CD14-positive monocyte (primary cell): ENCODE data around the gene MAP6. TPM values are rescaled to one million over a fixed set of nuclear protein-coding genes. Genes with fewer than 3 reads are reported as not detected.

Source experiments
- DNase-seq, 3 donors: peaks; one replicate each; pipeline ENCODE4 v3.0.0-alpha.2; 2011 to 2022
- H2AFZ ChIP-seq: 2 replicates; pipeline ENCODE4 v1.6.0; 2012; ENCODE audit warnings: mild to moderate bottlenecking, low read depth, low read length, inconsistent platforms; ENCODE audit not compliant: insufficient read depth, poor library complexity, severe bottlenecking
- H3K27ac ChIP-seq, 2 donors: 1 replicate in 1 of 2; 2 replicates in 1 of 2; pipeline ENCODE4 v1.5.1; 2012 to 2013; ENCODE audit warnings: low read length in 2 of 2, control low read depth in 1 of 2, inconsistent platforms in 1 of 2, low read depth in 1 of 2, mild to moderate bottlenecking in 1 of 2
- H3K27me3 ChIP-seq, 2 donors: one replicate each; pipeline versions ENCODE4 v1.6.0 to v1.6.1; 2011 to 2013; ENCODE audit warnings: low read length in 2 of 2; ENCODE audit not compliant: control insufficient read depth in 2 of 2, insufficient read depth in 2 of 2
- H3K36me3 ChIP-seq, 2 donors: replicated peaks in 1 of 2; 1 replicate in 1 of 2; 2 replicates in 1 of 2; pipeline versions ENCODE4 v1.5.1 to v1.6.1; 2012 to 2013; ENCODE audit warnings: low read length in 2 of 2, control low read depth in 1 of 2, inconsistent platforms in 1 of 2, mild to moderate bottlenecking in 1 of 2; ENCODE audit not compliant: insufficient read depth in 2 of 2, control insufficient read depth in 1 of 2
- H3K4me1 ChIP-seq, 2 donors: 1 replicate in 1 of 2; 2 replicates in 1 of 2; pipeline versions ENCODE4 v1.5.1 to v1.6.1; 2012 to 2013; ENCODE audit warnings: low read length in 2 of 2, control low read depth in 1 of 2, inconsistent platforms in 1 of 2, mild to moderate bottlenecking in 1 of 2, moderate library complexity in 1 of 2; ENCODE audit not compliant: insufficient read depth in 2 of 2, control insufficient read depth in 1 of 2
- H3K4me2 ChIP-seq: replicated peaks from 2 replicates; pipeline ENCODE3; 2012; ENCODE audit warnings: low read length, moderate library complexity, mild to moderate bottlenecking; ENCODE audit not compliant: poor library complexity, severe bottlenecking; ENCODE audit errors: extremely low read depth
- H3K4me3 ChIP-seq, 3 experiments: fragments of 200-600 bp in 1 of 3; sonication (generic) in 1 of 3; replicated peaks in 1 of 3; 1 replicate in 2 of 3; 2 replicates in 1 of 3; pipeline ENCODE4 v1.5.1; 2011 to 2013; ENCODE audit warnings: low read length in 3 of 3, mild to moderate bottlenecking in 3 of 3, control low read depth in 2 of 3, low read depth in 2 of 3, inconsistent platforms in 1 of 3, moderate library complexity in 1 of 3
- H3K79me2 ChIP-seq: 2 replicates; pipeline ENCODE4 v1.6.0; 2012; ENCODE audit warnings: mild to moderate bottlenecking, control low read depth, inconsistent platforms, low read length, moderate library complexity; ENCODE audit not compliant: insufficient read depth
- H3K9ac ChIP-seq: 2 replicates; pipeline ENCODE4 v1.6.0; 2017; ENCODE audit warnings: low read length, mild to moderate bottlenecking; ENCODE audit not compliant: insufficient read depth, poor library complexity, severe bottlenecking
- H3K9me3 ChIP-seq, 2 donors: replicated peaks in 1 of 2; 1 replicate in 1 of 2; 2 replicates in 1 of 2; pipeline versions ENCODE4 v1.5.1 to v1.6.1; 2012 to 2013; ENCODE audit warnings: low read length in 2 of 2, control low read depth in 1 of 2; ENCODE audit not compliant: control insufficient read depth in 1 of 2, insufficient read depth in 1 of 2
- H4K20me1 ChIP-seq: 2 replicates; pipeline ENCODE4 v1.6.0; 2012; ENCODE audit warnings: mild to moderate bottlenecking, low read length, control low read depth, moderate library complexity; ENCODE audit not compliant: insufficient read depth
- H3K27ac Mint-ChIP-seq, 7 donors: one replicate each; pipeline ENCODE4 v1.8.0; 2020; ENCODE audit warnings: mild to moderate bottlenecking in 7 of 7, mixed read lengths in 7 of 7, moderate library complexity in 6 of 7, inconsistent platforms in 2 of 7
- H3K27me3 Mint-ChIP-seq, 3 donors: one replicate each; pipeline ENCODE4 v1.8.0; 2021 to 2022; ENCODE audit warnings: low read depth in 3 of 3, mild to moderate bottlenecking in 3 of 3, mixed read lengths in 3 of 3, moderate library complexity in 3 of 3, inconsistent platforms in 1 of 3
- H3K36me3 Mint-ChIP-seq, 2 donors: one replicate each; pipeline ENCODE4 v1.8.0; 2020; ENCODE audit warnings: mixed read lengths in 2 of 2, inconsistent platforms in 1 of 2, mild to moderate bottlenecking in 1 of 2
- H3K4me1 Mint-ChIP-seq: one replicate; pipeline ENCODE4 v1.8.0; 2020; ENCODE audit warnings: mild to moderate bottlenecking, mixed read lengths
- H3K4me3 Mint-ChIP-seq, 2 donors: one replicate each; pipeline ENCODE4 v1.8.0; 2020; ENCODE audit warnings: mild to moderate bottlenecking in 2 of 2, mixed read lengths in 2 of 2, moderate library complexity in 1 of 2
- H3K9me3 Mint-ChIP-seq, 7 donors: one replicate each; pipeline ENCODE4 v1.8.0; 2020 to 2022; ENCODE audit warnings: mixed read lengths in 7 of 7, mild to moderate bottlenecking in 6 of 7, moderate library complexity in 6 of 7, inconsistent platforms in 2 of 7
- WGBS: methylation state at CpG from one replicate; pipeline ENCODE4 v1.1.5; 2013; ENCODE audit warnings: missing lambda C conversion rate; ENCODE audit not compliant: insufficient coverage; 5-methylcytosine and 5-hydroxymethylcytosine counted together
- intact Hi-C, 2 donors: fragments of 100-400 bp; cut with micrococcal nuclease; formaldehyde crosslinking; loops; one replicate each; pipeline versions ENCODE4 v1.15.0 to v1.15.1; 2023
- polyA plus RNA-seq, 3 donors: library from polyadenylated mRNA; depleted of rRNA in 1 of 3; unstranded in 2 of 3; stranded (reverse) in 1 of 3; fragments of 300-500 nt in 2 of 3; fragments of >200 nt in 1 of 3; fragmentation: Illumina TruSeq in 2 of 3; gene quantifications; 1 replicate in 2 of 3; 2 replicates in 1 of 3; pipeline ENCODE4 v1.2.3, GENCODE V29; 2012 to 2021
- small RNA-seq: library from RNA; depleted of rRNA; stranded (forward); fragments of <200 nt; gene quantifications from one replicate; pipeline ENCODE3, GENCODE V24; 2012; ENCODE audit warnings: low read depth; ENCODE audit not compliant: insufficient read length
- TF ChIP-seq, protein P1 (sequence below): fragments of 200-600 bp; IDR thresholded peaks from one replicate; pipeline ENCODE4 v1.8.0; 2022; ENCODE audit warnings: antibody characterized with exemption, mild to moderate bottlenecking

MAP6 gene
- polyA plus RNA-seq, 3 donors, result not detected

DNA sequence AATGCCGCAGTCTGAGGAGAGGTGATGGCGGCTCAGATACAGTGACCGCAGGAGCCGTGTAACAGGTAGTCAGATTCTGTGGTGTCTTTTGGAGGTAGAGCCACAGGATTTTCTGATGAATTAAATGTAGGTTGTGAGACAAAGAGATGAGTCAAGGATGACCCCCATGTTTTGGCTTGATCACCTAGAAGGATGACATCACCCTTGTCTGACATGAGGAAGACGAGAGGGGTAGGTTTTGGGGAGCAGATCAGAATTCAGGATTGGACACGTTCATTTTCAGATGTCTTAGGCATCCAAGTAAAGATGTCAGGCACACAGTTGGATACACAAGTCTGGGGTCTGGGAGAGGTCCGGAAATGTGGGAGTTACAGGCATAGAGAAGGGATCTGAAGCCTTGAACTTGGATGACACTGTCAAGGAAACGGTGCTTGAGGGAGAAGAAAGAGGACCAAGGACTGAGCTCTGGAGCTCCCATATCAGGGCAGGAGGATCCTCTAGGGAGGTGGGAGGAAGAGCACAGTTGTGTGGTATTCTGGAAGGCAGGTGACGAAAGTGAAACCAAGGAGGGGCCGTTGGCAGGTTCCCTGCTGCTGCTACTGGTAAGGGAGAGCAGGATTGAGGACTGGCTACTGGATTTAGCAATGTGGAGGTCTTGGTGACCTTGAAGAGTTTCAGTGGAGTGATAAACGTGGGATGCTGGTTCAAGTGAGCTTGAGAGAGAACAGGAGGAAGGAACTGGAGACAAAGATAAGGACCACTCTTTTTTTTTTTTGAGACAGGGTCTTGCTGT is 130.5 kb downstream of the MAP6 start:
- intact Hi-C loops, result no loop called here
- H3K27me3 ChIP-seq, result no peaks in the 10 kb centered on the region
- H3K4me2 ChIP-seq, result no peak overlapping the region
- H3K4me3 Mint-ChIP-seq, result no peak overlapping the region
- peaks cover 0 to 4% (median 2%) of the 10 kb centered on the region in 3 donors for H3K27me3 Mint-ChIP-seq
- H2AFZ ChIP-seq, result no peak overlapping the region
- H3K4me3 ChIP-seq, result no peak overlapping the region
- H3K9ac ChIP-seq, result no peak overlapping the region
- H3K79me2 ChIP-seq, result no peaks in the 10 kb centered on the region
- peaks cover 33% of the 10 kb centered on the region for H3K4me1 Mint-ChIP-seq
- peaks cover 0 to 2% of the 10 kb centered on the region in 2 donors for H3K36me3 Mint-ChIP-seq
- H3K4me1 ChIP-seq, result peaks cover 18 to 20% of the 10 kb centered on the region in 2 donors
- H4K20me1 ChIP-seq, result no peaks in the 10 kb centered on the region
- DNase-seq, result no peak
- TF ChIP-seq, protein P1, sequence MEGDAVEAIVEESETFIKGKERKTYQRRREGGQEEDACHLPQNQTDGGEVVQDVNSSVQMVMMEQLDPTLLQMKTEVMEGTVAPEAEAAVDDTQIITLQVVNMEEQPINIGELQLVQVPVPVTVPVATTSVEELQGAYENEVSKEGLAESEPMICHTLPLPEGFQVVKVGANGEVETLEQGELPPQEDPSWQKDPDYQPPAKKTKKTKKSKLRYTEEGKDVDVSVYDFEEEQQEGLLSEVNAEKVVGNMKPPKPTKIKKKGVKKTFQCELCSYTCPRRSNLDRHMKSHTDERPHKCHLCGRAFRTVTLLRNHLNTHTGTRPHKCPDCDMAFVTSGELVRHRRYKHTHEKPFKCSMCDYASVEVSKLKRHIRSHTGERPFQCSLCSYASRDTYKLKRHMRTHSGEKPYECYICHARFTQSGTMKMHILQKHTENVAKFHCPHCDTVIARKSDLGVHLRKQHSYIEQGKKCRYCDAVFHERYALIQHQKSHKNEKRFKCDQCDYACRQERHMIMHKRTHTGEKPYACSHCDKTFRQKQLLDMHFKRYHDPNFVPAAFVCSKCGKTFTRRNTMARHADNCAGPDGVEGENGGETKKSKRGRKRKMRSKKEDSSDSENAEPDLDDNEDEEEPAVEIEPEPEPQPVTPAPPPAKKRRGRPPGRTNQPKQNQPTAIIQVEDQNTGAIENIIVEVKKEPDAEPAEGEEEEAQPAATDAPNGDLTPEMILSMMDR, result no peak
- H3K9me3 Mint-ChIP-seq, result no peaks in the 10 kb centered on the region
- no peak overlapping the region for H3K27ac ChIP-seq
- peak overlapping the region in 3 of 7 donors; percentile 4 to 86 (median 71) for H3K27ac Mint-ChIP-seq
- WGBS, result 81% methylated on average over 11 of the region's 11 CpGs
- no peaks in the 10 kb centered on the region for H3K36me3 ChIP-seq
- no peaks in the 10 kb centered on the region for H3K9me3 ChIP-seq

GRCh38 chr11:75537740-75538139 is 131.1 kb downstream of the MAP6 start:
- H3K36me3 ChIP-seq, result no peaks in the 10 kb centered on the region
- H3K79me2 ChIP-seq, result no peaks in the 10 kb centered on the region
- H4K20me1 ChIP-seq, result no peaks in the 10 kb centered on the region
- TF ChIP-seq, protein P1, result no peak
- no peak overlapping the region for H2AFZ ChIP-seq
- Mint-ChIP-seq H3K4me1 (peaks cover 33% of the 10 kb centered on the region), H3K9me3 (no peaks in the 10 kb centered on the region), H3K36me3 (peaks cover 0 to 2% of the 10 kb centered on the region in 2 donors), H3K4me3 (peak overlapping the region in 1 of 2 donors; percentile 35), H3K27ac (peak overlapping the region in 6 of 7 donors; percentile 33 to 90 (median 76)), H3K27me3 (peaks cover 2 to 4% (median 2%) of the 10 kb centered on the region in 3 donors)
- peak overlapping the region in 1 of 2 donors; percentile 67 for H3K27ac ChIP-seq
- 82% methylated on average over 5 of the region's 5 CpGs for WGBS
- peak overlapping the region; percentile 47 for H3K4me2 ChIP-seq
- intact Hi-C loops, result no loop called here
- H3K4me1 ChIP-seq, result peaks cover 18 to 20% of the 10 kb centered on the region in 2 donors
- no peaks in the 10 kb centered on the region for H3K9me3 ChIP-seq
- no peaks in the 10 kb centered on the region for H3K27me3 ChIP-seq
- DNase-seq, result no peak
- no peak overlapping the region for H3K9ac ChIP-seq
- H3K4me3 ChIP-seq, result peak overlapping the region in 1 of 3 experiments; percentile 27

Small RNA genes within 50 kb of the gene (small RNA-seq; reads per million reads assigned to genes)
- not detected for gene AP001922.4

Other genes starting within 250 kb of the MAP6 start
- gene KLHL35, start 235.8 kb downstream of the MAP6 start, polyA plus RNA-seq, result under 1 TPM in 2 of 3 donors, not detected in 1; 0.33 to 0.45 TPM
- gene GDPD5, start 143.1 kb downstream of the MAP6 start, polyA plus RNA-seq, result 10 to 100 TPM in 1 of 3 donors, 1 to 10 TPM in 2; 4.9 to 39.0 (median 7.6) TPM
- 1 to 10 TPM; 1.6 to 4.6 (median 2.1) TPM for gene SERPINH1, start 106.8 kb downstream of the MAP6 start, polyA plus RNA-seq
- gene MOGAT2, start 48.8 kb upstream of the MAP6 start, polyA plus RNA-seq, result not detected
- gene DGAT2, start 99.7 kb upstream of the MAP6 start, polyA plus RNA-seq, result 10 to 100 TPM in 2 of 3 donors, 1 to 10 TPM in 1; 7.0 to 18.4 (median 14.8) TPM
- gene UVRAG, start 146.2 kb upstream of the MAP6 start, polyA plus RNA-seq, result 10 to 100 TPM; 13.7 to 20.5 (median 20.0) TPM